ENCODE data around the gene METTL5. TPM values are rescaled to one million over a fixed set of nuclear protein-coding genes. Genes with fewer than 3 reads are reported as not detected.
A peak's percentile ranks its signal among the peaks of the same experiment; 100 is the strongest.

The METTL5 gene
- total RNA-seq, 6 donors from 2014 or later = 13.4 to 37.1 (median 31.2) TPM

DNA sequence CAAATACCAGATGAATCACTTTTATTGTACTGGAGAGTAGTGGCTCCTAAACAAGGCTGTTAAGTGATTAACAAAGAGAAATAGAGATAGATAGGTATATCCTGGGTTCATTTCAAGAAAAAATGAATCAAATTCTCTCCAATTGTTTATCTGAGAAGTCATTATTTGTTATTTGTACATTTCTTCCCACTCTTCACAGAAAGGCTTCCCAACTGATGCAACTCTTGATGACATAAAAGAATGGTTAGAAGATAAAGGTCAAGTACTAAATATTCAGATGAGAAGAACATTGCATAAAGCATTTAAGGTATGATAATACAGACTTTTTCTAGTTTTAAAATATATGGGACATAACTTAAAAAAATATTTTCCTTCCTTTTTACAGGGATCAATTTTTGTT lies 18.1 kb downstream of the METTL5 start:
- no peak for ATAC-seq (ENCODE audit: low FRiP score in 2 of 2)
- peaks cover 0 to 2% (median 0%) of the 10 kb centered on the region in 4 donors for H3K4me1 ChIP-seq
- DNase-seq = no peak
- no peak overlapping the region for H3K4me3 ChIP-seq
- H3K36me3 ChIP-seq = peaks cover 34 to 92% (median 53%) of the 10 kb centered on the region in 4 donors
- no peak for TF ChIP-seq EP300 (IDR thresholded peaks at IDR 0.05)
- TF ChIP-seq POLR2A (IDR thresholded peaks at IDR 0.05) = no peak
- TF ChIP-seq POLR2AphosphoS5 (IDR thresholded peaks at IDR 0.05) = no peak
- TF ChIP-seq CTCF (IDR thresholded peaks at IDR 0.05) = no peak
- no peak overlapping the region for H3K27ac ChIP-seq
- H3K27me3 ChIP-seq = no peaks in the 10 kb centered on the region
- H3K9me3 ChIP-seq = no peaks in the 10 kb centered on the region

GRCh38 chr2:169803480-169803879 lies 21.2 kb downstream of the METTL5 start:
- WGBS, 2 donors = 93 to 97% methylated on average over 9 of the region's 9 CpGs
- H3K36me3 ChIP-seq = peaks cover 13 to 63% (median 29%) of the 10 kb centered on the region in 4 donors

GRCh38 chr2:169798718-169799592 lies 25.8 kb downstream of the METTL5 start, which contains the start of gene SSB:
Gene SSB, plus strand, starts transcription at chr2:169798871. Its CDS starts 2,090 bp downstream, at chr2:169800961.
- Histone ChIP-seq H3K4me3 (peak within 1 kb of the TSS; percentile 71 to 99 (median 86)), H3K4me1 (peaks cover 8 to 16% (median 8%) of the 10 kb centered on the region in 4 donors), H3K36me3 (peaks cover 0 to 24% (median 6%) of the 10 kb centered on the region in 4 donors), H3K9me3 (no peaks in the 10 kb centered on the region), H3K27ac (peak within 1 kb of the TSS; percentile 78 to 91 (median 85)), H3K27me3 (no peaks in the 10 kb centered on the region)
- TF ChIP-seq POLR2AphosphoS5 (IDR thresholded peaks at IDR 0.05) (peak; percentile 68 to 89), POLR2A (IDR thresholded peaks at IDR 0.05) (peak in 3 of 4 donors; percentile 41 to 81 (median 60)), EP300 (IDR thresholded peaks at IDR 0.05) (no peak), CTCF (IDR thresholded peaks at IDR 0.05) (no peak)
- peak; percentile 94 to 97 for DNase-seq
- 0 to 1% methylated on average over 41 to 54 of the region's 67 CpGs for WGBS, 2 donors
- peak; percentile 97 to 100 for ATAC-seq (ENCODE audit: low FRiP score in 2 of 2)

More at GRCh38 chr2:169803480-169803879, 21.2 kb downstream of the METTL5 start:
- no peak for DNase-seq
- H3K27me3 ChIP-seq = no peaks in the 10 kb centered on the region
- H3K4me3 ChIP-seq = no peak overlapping the region
- peaks cover 8 to 16% (median 8%) of the 10 kb centered on the region in 4 donors for H3K4me1 ChIP-seq
- H3K27ac ChIP-seq = no peak overlapping the region
- no peaks in the 10 kb centered on the region for H3K9me3 ChIP-seq
- TF ChIP-seq POLR2A (IDR thresholded peaks at IDR 0.05) = no peak
- TF ChIP-seq CTCF (IDR thresholded peaks at IDR 0.05) = no peak
- TF ChIP-seq EP300 (IDR thresholded peaks at IDR 0.05) = no peak
- TF ChIP-seq POLR2AphosphoS5 (IDR thresholded peaks at IDR 0.05) = no peak
- no peak for ATAC-seq (ENCODE audit: low FRiP score in 2 of 2)

DNA sequence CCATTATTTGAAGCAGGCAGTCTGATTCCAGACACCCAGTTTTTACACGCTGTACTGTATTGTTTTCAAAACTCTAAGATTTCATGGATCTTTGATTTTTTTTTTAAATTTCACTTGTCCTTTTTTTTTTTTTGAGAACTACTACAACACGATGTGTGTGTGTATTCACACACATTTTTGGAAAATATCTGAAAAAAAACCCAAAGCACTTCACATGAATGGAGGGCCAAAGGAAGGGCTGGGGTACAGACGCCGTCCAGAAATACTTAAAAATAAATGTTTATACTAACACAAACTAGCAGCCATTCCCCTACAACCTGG lies 26.3 kb downstream of the METTL5 start:
- peaks cover 0 to 19% (median 5%) of the 10 kb centered on the region in 4 donors for H3K36me3 ChIP-seq
- ATAC-seq (ENCODE audit: low FRiP score in 2 of 2) (no peak), DNase-seq (no peak)
- TF ChIP-seq EP300 (IDR thresholded peaks at IDR 0.05) = no peak
- TF ChIP-seq CTCF (IDR thresholded peaks at IDR 0.05) = no peak
- no peak for TF ChIP-seq POLR2A (IDR thresholded peaks at IDR 0.05)
- TF ChIP-seq POLR2AphosphoS5 (IDR thresholded peaks at IDR 0.05) = no peak
- 10 to 12% methylated on average over 4 of the region's 4 CpGs for WGBS, 2 donors
- peak overlapping the region; percentile 78 to 91 (median 85) for H3K27ac ChIP-seq
- H3K27me3 ChIP-seq = no peaks in the 10 kb centered on the region
- no peaks in the 10 kb centered on the region for H3K9me3 ChIP-seq
- H3K4me3 ChIP-seq = peak overlapping the region; percentile 71 to 99 (median 86)
- peaks cover 8 to 16% (median 8%) of the 10 kb centered on the region in 4 donors for H3K4me1 ChIP-seq

All from upper lobe of left lung (tissue), 6 donors.